PC-3 (cell line): Measurements from ENCODE around the gene SNX9. TPM values are rescaled to one million over a fixed set of nuclear protein-coding genes. Genes with fewer than 3 reads are reported as not detected.
A peak's percentile ranks its signal among the peaks of the same experiment; 100 is the strongest.

Experiments
- ATAC-seq: fragments of 200-7000 bp; cut with Tn5 transposase; 2 replicates; pipeline ENCODE4 v1.9.1; 2020; ENCODE audit warnings: mild to moderate bottlenecking, moderate library complexity
- BruUV-seq: library from RNA; stranded (reverse); fragments of 400-500 nt; replicated peaks from 2 replicates; lab custom pipeline; 2021; lab: Mats Ljungman, UMichigan
- CTCF ChIA-PET: fragments of 300-600 bp; sonication (Branson Sonifier 250); formaldehyde crosslinking; loops from one replicate; lab custom pipeline; 2022; ENCODE audit warnings: antibody characterized with exemption; lab: Charles Lee
- POLR2A ChIA-PET: fragments of 300-600 bp; sonication (Branson Sonifier 250); formaldehyde crosslinking; loops from one replicate; lab custom pipeline; 2022; ENCODE audit warnings: antibody characterized with exemption; ENCODE audit not compliant: unreplicated experiment; lab: Charles Lee
- DNase-seq: peaks from one replicate; pipeline ENCODE4 v3.0.0-alpha.2; 2015
- H2AFZ ChIP-seq: fragments of 300-600 bp; sonication (generic); 2 replicates; pipeline ENCODE4 v1.6.0; 2016; ENCODE audit warnings: antibody characterized with exemption, low read length
- H3F3A ChIP-seq: fragments of 300-600 bp; sonication (generic); one replicate; pipeline ENCODE4 v1.6.0; 2017; ENCODE audit warnings: antibody characterized with exemption, low read length, control low read depth, mild to moderate bottlenecking; ENCODE audit not compliant: unreplicated experiment
- H3K27ac ChIP-seq: fragments of 300-600 bp; sonication (generic); 2 replicates; pipeline ENCODE4 v1.5.1; 2016; ENCODE audit warnings: mild to moderate bottlenecking, low read length
- H3K27me3 ChIP-seq: fragments of 300-600 bp; sonication (generic); 2 replicates; pipeline ENCODE4 v1.6.1; 2016; ENCODE audit warnings: low read length, mixed read lengths
- H3K36me3 ChIP-seq: fragments of 300-600 bp; sonication (generic); 2 replicates; pipeline ENCODE4 v1.6.1; 2016; ENCODE audit warnings: low read depth, mixed run types, low read length, mixed read lengths
- H3K4me1 ChIP-seq: fragments of 300-600 bp; sonication (generic); 2 replicates; pipeline ENCODE4 v1.5.1; 2016; ENCODE audit warnings: low read length; ENCODE audit not compliant: insufficient read depth
- H3K4me2 ChIP-seq: fragments of 300-600 bp; sonication (generic); 2 replicates; pipeline ENCODE4 v1.6.0; 2016; ENCODE audit warnings: low read length
- H3K4me3 ChIP-seq: fragments of 300-600 bp; sonication (generic); 2 replicates; pipeline ENCODE4 v1.5.1; 2016; ENCODE audit warnings: mild to moderate bottlenecking, low read length, mixed read lengths
- H3K79me2 ChIP-seq: fragments of 300-600 bp; sonication (generic); 2 replicates; pipeline ENCODE4 v1.6.1; 2017; ENCODE audit warnings: low read length, mixed read lengths
- H3K9ac ChIP-seq: fragments of 300-600 bp; sonication (generic); 2 replicates; pipeline ENCODE4 v1.6.0; 2016; ENCODE audit warnings: mild to moderate bottlenecking, low read length
- H3K9me2 ChIP-seq: fragments of 300-600 bp; sonication (generic); replicated peaks from 2 replicates; pipeline ENCODE4 v1.6.1; 2016; ENCODE audit warnings: mixed run types, low read length, mixed read lengths
- H3K9me3 ChIP-seq: fragments of 300-600 bp; sonication (generic); 2 replicates; pipeline ENCODE4 v1.6.1; 2016; ENCODE audit warnings: low read length, mixed read lengths
- H4K20me1 ChIP-seq: fragments of 300-600 bp; sonication (generic); 2 replicates; pipeline ENCODE4 v1.6.1; 2016; ENCODE audit warnings: low read length, mixed read lengths
- EZH2 ChIP-seq: fragments of 300-600 bp; sonication (generic); IDR thresholded peaks from one replicate; pipeline ENCODE4 v1.6.1; 2017; ENCODE audit warnings: antibody characterized with exemption, mild to moderate bottlenecking, low read length; ENCODE audit not compliant: unreplicated experiment
- EZH2phosphoT487 ChIP-seq: fragments of 300-600 bp; sonication (generic); IDR thresholded peaks from 2 replicates; pipeline ENCODE4 v1.6.1; 2018; ENCODE audit warnings: mild to moderate bottlenecking, antibody characterized with exemption, low read length, borderline replicate concordance
- intact Hi-C: fragments of 100-400 bp; cut with micrococcal nuclease; formaldehyde crosslinking; loops from 2 replicates; pipeline ENCODE4 v1.9.0; 2023
- total RNA-seq: library from RNA; depleted of rRNA; stranded (reverse); fragments of >200 nt; gene quantifications from 2 replicates; pipeline ENCODE4 v1.2.3, GENCODE V29; 2014
- TF ChIP-seq, protein P1 (sequence below): fragments of 300-600 bp; sonication (generic); conservative IDR thresholded peaks from 2 replicates; pipeline ENCODE4 v1.5.1; 2017; ENCODE audit warnings: antibody characterized with exemption, low read depth, mild to moderate bottlenecking, low read length

Gene SNX9
- total RNA-seq, 1 experiment from 2014 or later: 18.0 TPM

DNA sequence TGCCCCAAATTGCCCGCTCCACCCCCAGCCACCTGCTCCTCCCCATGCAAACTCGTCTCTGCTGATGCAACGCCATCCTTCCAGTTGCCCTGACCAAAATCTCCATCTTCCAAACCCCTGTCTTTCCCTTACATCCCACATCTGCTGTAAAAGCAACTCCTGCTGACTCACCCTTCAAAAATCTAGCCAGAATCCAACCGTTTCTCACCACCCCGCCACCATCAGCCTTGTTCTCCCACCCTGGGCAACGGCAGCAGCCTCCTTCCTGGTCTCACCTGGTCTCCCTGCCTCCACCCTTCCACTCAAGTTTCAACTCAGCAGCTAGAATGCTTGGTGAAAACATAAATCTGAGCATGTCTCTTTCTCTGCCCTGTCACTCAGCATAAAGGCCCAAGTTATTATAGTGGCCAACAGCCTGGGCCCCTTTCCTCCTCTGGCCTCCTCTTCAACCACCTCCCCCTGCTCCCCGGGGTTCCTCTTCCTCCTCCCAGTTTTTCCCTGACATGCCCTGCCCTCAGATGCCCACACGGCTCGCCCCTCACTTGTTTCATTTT lies 151.4 kb downstream of the SNX9 start:
- no peak overlapping the region for H3K4me3 ChIP-seq
- H3K9me3 ChIP-seq: no peaks in the 10 kb centered on the region
- POLR2A ChIA-PET: no interaction called here
- no TSS peak for BruUV-seq
- ATAC-seq (no peak; the same call in 1 of the 2 replicates), DNase-seq (peak; percentile 36)
- TF ChIP-seq, protein P1, sequence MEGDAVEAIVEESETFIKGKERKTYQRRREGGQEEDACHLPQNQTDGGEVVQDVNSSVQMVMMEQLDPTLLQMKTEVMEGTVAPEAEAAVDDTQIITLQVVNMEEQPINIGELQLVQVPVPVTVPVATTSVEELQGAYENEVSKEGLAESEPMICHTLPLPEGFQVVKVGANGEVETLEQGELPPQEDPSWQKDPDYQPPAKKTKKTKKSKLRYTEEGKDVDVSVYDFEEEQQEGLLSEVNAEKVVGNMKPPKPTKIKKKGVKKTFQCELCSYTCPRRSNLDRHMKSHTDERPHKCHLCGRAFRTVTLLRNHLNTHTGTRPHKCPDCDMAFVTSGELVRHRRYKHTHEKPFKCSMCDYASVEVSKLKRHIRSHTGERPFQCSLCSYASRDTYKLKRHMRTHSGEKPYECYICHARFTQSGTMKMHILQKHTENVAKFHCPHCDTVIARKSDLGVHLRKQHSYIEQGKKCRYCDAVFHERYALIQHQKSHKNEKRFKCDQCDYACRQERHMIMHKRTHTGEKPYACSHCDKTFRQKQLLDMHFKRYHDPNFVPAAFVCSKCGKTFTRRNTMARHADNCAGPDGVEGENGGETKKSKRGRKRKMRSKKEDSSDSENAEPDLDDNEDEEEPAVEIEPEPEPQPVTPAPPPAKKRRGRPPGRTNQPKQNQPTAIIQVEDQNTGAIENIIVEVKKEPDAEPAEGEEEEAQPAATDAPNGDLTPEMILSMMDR: no peak
- TF ChIP-seq EZH2phosphoT487 (no peak), EZH2 (no peak)
- no peaks in the 10 kb centered on the region for H3K36me3 ChIP-seq
- H3K27ac ChIP-seq: no peak overlapping the region
- intact Hi-C loops: no loop called here
- no peaks in the 10 kb centered on the region for H4K20me1 ChIP-seq
- H3K27me3 ChIP-seq: no peaks in the 10 kb centered on the region
- H3K9me2 ChIP-seq: no peaks in the 10 kb centered on the region
- no peak overlapping the region for H3K9ac ChIP-seq
- H3K4me1 ChIP-seq: peaks cover 5% of the 10 kb centered on the region; the same call in 1 of the 2 replicates
- no peak overlapping the region for H3K4me2 ChIP-seq
- no peaks in the 10 kb centered on the region for H3F3A ChIP-seq
- H3K79me2 ChIP-seq: no peaks in the 10 kb centered on the region
- no peak overlapping the region for H2AFZ ChIP-seq
- CTCF ChIA-PET: no interaction called here

DNA sequence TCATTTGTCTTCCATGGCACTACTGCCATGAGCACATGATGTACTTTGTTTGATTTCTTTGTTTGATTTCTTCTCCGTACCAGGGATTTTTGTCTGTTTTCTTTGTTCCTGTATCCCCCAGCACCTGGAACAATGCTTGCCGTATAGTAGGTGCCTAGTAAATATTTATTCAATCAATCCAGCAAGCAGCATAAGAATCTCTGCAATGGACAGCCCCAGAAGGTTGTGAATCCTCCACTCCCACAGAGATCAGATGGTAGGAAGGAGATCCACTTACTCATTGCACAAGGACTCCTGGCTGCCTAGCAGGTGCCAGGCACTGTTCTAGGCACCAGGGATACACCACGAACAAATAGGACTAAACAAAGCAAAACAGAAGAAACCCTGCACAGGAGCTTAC lies 151.9 kb downstream of the SNX9 start:
- Histone ChIP-seq H2AFZ (no peak overlapping the region), H3K9ac (no peak overlapping the region), H3K9me2 (no peaks in the 10 kb centered on the region), H3K79me2 (no peaks in the 10 kb centered on the region), H3K36me3 (no peaks in the 10 kb centered on the region), H3K27me3 (no peaks in the 10 kb centered on the region), H3F3A (no peaks in the 10 kb centered on the region), H3K4me2 (no peak overlapping the region), H3K27ac (no peak overlapping the region), H3K4me1 (0 out of 2 replicates have a peak, but pooled peaks cover 4% of the 10 kb centered on the region), H3K4me3 (no peak overlapping the region), H4K20me1 (no peaks in the 10 kb centered on the region), H3K9me3 (no peaks in the 10 kb centered on the region)
- ChIA-PET CTCF (no interaction called here), POLR2A (no interaction called here)
- TF ChIP-seq EZH2: no peak
- TF ChIP-seq, protein P1: no peak
- TF ChIP-seq EZH2phosphoT487: no peak
- BruUV-seq: no TSS peak
- ATAC-seq (no peak), DNase-seq (no peak)
- intact Hi-C loops: no loop called here

DNA sequence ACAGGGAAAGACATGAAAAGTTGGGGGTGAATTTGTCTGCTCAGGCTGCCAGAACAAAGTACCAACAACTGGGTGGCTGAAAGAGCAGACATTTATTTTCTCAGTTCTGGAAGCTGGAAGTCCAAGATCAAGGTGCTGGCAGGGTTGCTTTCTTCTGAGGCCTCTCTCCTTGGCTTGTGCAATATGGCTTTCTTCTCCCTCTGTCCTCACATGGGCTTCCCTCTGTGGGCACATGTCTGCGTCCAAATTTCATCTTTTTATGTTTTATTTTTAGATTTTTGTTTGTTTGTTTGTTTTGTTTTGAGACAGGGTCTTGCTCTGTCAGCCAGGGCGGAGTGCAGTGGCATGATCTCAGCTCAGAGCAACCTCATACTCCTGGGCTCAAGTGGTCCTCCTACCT lies 152.4 kb downstream of the SNX9 start:
- H3K79me2 ChIP-seq: no peaks in the 10 kb centered on the region
- DNase-seq (no peak), ATAC-seq (no peak)
- no peak overlapping the region for H3K27ac ChIP-seq
- H3K36me3 ChIP-seq: no peaks in the 10 kb centered on the region
- no peak overlapping the region for H3K4me2 ChIP-seq
- intact Hi-C loops: no loop called here
- H3K9me3 ChIP-seq: no peaks in the 10 kb centered on the region
- ChIA-PET CTCF (no interaction called here), POLR2A (no interaction called here)
- no peaks in the 10 kb centered on the region for H3K27me3 ChIP-seq
- no peak overlapping the region for H2AFZ ChIP-seq
- TF ChIP-seq, protein P1: no peak
- no peak for TF ChIP-seq EZH2phosphoT487
- TF ChIP-seq EZH2: no peak
- no peaks in the 10 kb centered on the region for H3K9me2 ChIP-seq
- no peak overlapping the region for H3K9ac ChIP-seq
- no TSS peak for BruUV-seq
- no peak overlapping the region for H3K4me3 ChIP-seq
- no peaks in the 10 kb centered on the region for H4K20me1 ChIP-seq
- H3K4me1 ChIP-seq: 0 out of 2 replicates have a peak, but pooled peaks cover 4% of the 10 kb centered on the region
- no peaks in the 10 kb centered on the region for H3F3A ChIP-seq
